Skeletal muscle satellite cell (primary cell): Measurements from ENCODE around the gene VPS26B.
A peak's percentile ranks its signal among the peaks of the same experiment; 100 is the strongest.

ENCODE experiments used
- H3K27me3 ChIP-seq: 2 replicates; pipeline ENCODE4 v1.7.0; 2013; ENCODE audit warnings: low read length; ENCODE audit not compliant: control insufficient read depth, insufficient read depth
- H3K36me3 ChIP-seq: 2 replicates; pipeline ENCODE4 v1.7.0; 2013; ENCODE audit warnings: mild to moderate bottlenecking, control low read depth, low read length; ENCODE audit not compliant: insufficient read depth
- H3K4me1 ChIP-seq: 2 replicates; pipeline ENCODE4 v1.7.0; 2013; ENCODE audit warnings: low read length; ENCODE audit not compliant: control insufficient read depth, insufficient read depth
- H3K4me2 ChIP-seq: 2 replicates; pipeline ENCODE4 v1.7.0; 2013; ENCODE audit warnings: mild to moderate bottlenecking, low read length
- H3K4me3 ChIP-seq: 2 replicates; pipeline ENCODE4 v1.7.0; 2013; ENCODE audit warnings: low read length
- H3K9ac ChIP-seq: 2 replicates; pipeline ENCODE4 v1.7.0; 2013; ENCODE audit warnings: mild to moderate bottlenecking, low read depth, low read length, moderate library complexity
- H3K9me3 ChIP-seq: replicated peaks from 2 replicates; pipeline ENCODE4 v1.7.0; 2013; ENCODE audit warnings: mild to moderate bottlenecking, control low read depth, low read length

VPS26B gene

DNA sequence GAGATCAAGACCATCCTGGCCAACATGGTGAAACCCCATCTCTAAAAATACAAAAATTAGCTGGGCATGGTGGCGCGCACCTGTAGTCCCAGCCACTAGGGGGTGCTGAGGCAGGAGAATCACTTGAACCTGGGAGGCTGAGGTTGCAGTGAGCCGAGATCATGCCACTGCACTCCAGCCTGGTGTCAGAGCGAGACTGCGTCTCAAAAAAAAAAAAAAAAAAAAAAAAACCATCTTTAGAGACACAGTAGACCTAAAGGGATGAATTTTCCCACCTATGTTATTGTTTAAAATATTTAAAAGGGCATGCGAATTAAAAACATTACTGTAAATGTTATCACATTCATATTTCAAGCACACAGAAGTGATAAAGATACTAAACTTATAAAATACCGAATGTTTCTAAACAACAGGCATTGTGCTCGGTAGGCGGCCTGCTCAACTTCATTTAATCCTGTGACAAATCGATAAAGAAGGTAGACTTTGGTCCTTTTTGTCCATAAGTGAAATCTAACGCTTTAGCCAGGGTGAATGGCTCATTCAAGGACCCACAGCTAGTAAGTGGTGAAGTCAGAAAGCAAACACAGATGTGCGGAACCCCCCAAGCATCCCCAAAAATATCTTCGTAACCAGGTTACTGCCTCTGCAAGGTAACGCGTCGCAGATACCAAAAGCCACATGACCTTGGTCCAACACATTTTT is 16.8 kb upstream of the VPS26B start:
- Histone ChIP-seq H3K4me2 (no peak overlapping the region), H3K9ac (no peak overlapping the region), H3K36me3 (peaks cover 58% of the 10 kb centered on the region), H3K27me3 (no peaks in the 10 kb centered on the region), H3K4me1 (no peaks in the 10 kb centered on the region), H3K4me3 (no peak overlapping the region), H3K9me3 (no peaks in the 10 kb centered on the region)

DNA sequence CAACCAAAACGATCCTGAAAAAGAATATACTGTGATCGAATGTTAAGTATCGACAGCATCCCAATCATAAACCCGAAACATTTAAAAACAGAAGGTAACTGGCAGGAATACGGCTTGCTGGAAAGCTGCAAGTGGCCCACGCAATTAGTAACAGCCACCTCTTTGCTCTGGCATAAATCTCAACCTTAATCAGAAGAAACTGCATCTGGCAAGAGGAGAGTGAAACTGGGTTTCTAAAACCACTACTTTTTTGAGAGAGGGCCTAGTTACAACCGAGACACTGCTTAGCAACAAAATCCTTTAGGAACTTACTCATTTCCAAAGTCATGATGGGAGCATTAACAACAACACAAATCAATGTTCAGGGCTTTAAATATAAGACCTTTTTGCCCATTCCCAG is 8.6 kb upstream of the VPS26B start:
- Histone ChIP-seq H3K4me3 (no peak overlapping the region), H3K4me2 (no peak overlapping the region), H3K4me1 (no peaks in the 10 kb centered on the region), H3K9me3 (no peaks in the 10 kb centered on the region), H3K36me3 (peaks cover 21% of the 10 kb centered on the region), H3K27me3 (no peaks in the 10 kb centered on the region), H3K9ac (no peak overlapping the region)

DNA sequence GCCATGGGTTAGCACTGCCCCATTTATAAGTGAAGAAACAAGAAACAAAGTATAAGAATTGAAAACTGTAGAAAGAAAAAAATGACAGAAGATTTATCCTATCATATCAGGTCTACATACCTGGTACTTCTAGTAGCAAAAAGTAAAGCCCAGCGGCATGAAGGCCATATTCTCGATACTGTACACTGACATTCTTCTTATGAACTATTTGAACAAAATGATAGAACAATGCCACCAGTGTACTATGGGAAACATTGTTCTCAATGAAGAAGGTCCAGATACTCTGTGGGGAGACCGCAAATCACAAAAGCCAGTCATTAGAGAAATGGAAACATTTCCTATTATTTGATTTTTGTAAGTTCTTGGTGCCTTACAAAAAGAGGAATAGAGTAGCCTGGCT is 7.7 kb upstream of the VPS26B start:
- Histone ChIP-seq H3K4me1 (no peaks in the 10 kb centered on the region), H3K4me2 (no peak overlapping the region), H3K36me3 (peaks cover 21% of the 10 kb centered on the region), H3K9me3 (no peaks in the 10 kb centered on the region), H3K27me3 (no peaks in the 10 kb centered on the region), H3K9ac (no peak overlapping the region), H3K4me3 (no peak overlapping the region)

DNA sequence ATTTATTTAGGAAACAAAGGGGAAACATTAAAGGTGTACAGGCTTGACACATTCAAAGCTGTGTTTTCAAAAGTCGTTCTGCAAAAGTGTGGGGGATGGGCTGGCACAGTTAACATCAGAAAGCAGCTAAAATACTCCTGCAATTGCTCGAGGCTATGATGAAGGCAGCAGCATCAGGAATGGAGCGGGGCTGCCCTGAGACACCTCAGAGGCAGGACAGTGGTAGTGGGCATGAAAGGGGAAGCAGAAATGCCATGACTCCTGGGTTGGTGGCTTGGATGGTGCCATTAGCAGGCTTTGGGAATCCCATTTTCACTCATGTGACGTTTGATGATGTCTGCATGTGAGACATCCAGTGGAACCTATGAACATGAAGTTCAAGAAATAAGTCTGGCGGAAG is 1.4 kb upstream of the VPS26B start:
- no peaks in the 10 kb centered on the region for H3K9me3 ChIP-seq
- H3K4me2 ChIP-seq, result peak overlapping the region; percentile 99
- no peaks in the 10 kb centered on the region for H3K27me3 ChIP-seq
- peaks cover 7% of the 10 kb centered on the region for H3K36me3 ChIP-seq
- H3K4me1 ChIP-seq, result peaks cover 18% of the 10 kb centered on the region
- H3K4me3 ChIP-seq, result peak overlapping the region; percentile 94
- peak overlapping the region; percentile 92 for H3K9ac ChIP-seq

DNA sequence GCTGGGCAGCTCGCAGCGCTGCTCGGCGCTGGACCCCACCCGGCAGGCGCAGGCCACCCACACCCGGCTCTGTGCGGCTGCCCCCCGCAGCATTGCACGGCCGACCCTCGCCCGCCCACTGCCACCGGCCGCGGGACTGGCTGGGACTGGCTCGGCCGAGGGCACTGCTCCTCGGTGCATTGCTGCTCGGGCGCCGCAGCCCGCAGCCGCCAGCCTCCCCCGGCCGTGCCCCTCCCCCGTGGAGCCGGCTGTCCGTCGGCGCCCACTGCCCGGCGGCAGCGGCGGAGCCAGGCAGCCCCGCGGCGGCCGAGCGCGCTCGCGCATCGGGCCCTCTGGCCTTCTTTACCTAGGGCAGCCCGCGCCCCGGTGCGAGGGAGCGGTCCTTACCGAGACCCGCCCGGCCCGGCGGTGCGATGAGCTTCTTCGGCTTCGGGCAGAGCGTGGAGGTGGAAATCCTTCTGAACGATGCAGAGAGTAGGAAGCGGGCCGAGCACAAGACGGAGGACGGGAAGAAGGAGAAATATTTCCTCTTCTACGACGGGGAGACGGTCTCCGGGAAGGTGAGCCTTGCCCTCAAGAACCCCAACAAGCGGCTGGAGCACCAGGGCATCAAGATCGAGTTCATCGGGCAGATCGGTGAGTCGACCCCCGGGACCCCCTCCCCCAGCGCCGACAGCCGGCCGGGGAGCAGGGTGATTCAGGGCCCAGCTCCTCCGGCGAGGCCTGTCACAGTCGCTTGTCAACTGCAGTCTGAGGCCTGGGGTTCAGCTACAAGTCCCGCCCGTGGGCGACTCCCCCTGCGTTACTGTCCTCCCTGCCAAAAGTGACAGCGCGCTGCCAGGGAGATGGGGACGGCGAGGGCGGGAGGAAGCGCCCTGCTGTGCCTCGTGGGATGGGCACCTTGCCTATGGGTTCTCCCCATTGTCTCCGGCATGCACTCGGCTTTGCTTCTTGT is 516 bp downstream of the VPS26B start:
- Histone ChIP-seq H3K9ac (peak overlapping the region; percentile 87), H3K27me3 (no peaks in the 10 kb centered on the region), H3K4me1 (peaks cover 18% of the 10 kb centered on the region), H3K36me3 (no peaks in the 10 kb centered on the region), H3K9me3 (no peaks in the 10 kb centered on the region), H3K4me3 (peak overlapping the region; percentile 94), H3K4me2 (peak overlapping the region; percentile 99)

DNA sequence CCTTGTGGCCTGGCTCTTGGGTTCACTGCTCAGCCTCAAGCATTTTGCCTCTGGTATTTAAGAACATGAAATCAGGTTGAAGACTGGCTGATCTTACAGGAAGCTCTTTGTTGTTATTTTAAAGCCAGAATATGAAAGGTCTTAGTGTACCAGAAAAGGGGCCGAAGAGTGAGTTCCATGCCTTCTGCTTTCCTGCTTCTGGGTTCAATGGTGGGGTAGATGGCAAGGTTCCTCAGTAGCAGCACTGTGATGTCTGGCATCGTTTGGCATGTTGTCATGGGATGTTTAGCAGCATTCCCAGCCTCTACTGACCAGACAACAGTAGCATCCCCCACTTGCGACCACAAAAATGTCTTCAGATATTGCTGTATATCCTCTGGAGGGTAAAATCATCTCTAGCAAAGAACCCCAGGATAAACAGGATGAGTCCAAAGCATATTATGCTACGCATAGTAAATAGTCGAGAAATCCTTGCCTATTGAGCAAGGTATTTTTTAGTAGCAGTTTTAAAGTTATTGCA is 2.4 kb downstream of the VPS26B start:
- Histone ChIP-seq H3K27me3 (no peaks in the 10 kb centered on the region), H3K4me1 (peaks cover 18% of the 10 kb centered on the region), H3K36me3 (peaks cover 6% of the 10 kb centered on the region), H3K4me3 (peak overlapping the region; percentile 94), H3K4me2 (peak overlapping the region; percentile 99), H3K9ac (no peak overlapping the region), H3K9me3 (no peaks in the 10 kb centered on the region)

DNA sequence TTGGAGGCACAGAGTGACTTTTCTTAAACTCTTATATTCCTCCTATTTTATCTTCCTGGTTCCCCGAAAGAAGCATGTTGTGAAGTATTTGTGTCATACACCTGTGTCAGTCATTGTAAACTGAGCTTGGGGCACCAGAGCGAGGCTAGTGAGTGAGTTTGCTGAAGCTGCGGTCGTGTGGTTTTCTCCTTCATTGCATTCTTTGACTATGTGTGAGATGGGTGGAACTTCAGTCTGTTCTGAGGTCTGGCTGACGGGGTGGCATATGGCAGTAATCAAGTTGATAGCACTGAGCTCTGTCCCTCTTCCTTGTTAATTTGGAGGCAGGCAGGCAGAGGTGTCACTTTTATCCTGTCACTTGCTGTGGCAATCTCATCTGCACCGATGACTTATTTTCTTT is 4.2 kb downstream of the VPS26B start:
- Histone ChIP-seq H3K9ac (no peak overlapping the region), H3K36me3 (peaks cover 6% of the 10 kb centered on the region), H3K4me1 (peaks cover 13% of the 10 kb centered on the region), H3K4me2 (no peak overlapping the region), H3K27me3 (no peaks in the 10 kb centered on the region), H3K4me3 (no peak overlapping the region), H3K9me3 (no peaks in the 10 kb centered on the region)

DNA sequence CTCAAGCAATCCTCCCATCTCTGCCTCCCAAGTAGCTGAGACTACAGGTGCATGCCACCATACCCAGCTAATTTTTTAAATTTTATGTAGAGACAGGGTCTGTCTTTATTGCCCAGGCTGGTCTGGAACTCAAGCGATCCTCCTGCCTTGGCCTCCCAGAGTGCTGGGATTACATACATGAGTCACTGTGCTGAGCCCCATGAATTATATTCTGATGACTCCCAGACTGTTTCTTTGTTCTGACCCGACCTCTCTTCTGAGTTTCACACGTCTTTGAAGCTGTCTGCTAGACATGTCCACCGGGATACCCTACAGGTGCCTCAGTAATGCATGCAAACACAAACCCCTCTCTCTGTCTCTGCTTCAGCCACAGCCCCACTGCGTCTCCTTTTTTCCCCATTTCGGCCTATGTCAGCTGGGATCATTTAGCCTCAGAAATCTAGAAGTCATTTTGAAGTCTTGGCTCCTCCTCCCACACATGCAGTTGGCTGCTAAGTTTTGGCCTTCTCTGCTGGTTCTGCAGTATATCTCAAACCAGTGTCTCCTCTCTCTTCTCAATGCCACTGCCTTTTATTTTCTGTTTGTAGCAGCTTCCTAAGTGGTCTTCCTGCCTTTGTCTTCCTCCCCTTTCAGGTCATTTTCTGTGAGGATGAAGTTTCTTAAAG is 4.8 kb downstream of the VPS26B start:
- peaks cover 6% of the 10 kb centered on the region for H3K36me3 ChIP-seq
- no peak overlapping the region for H3K9ac ChIP-seq
- no peak overlapping the region for H3K4me3 ChIP-seq
- H3K4me1 ChIP-seq, result peaks cover 13% of the 10 kb centered on the region
- H3K9me3 ChIP-seq, result no peaks in the 10 kb centered on the region
- H3K27me3 ChIP-seq, result no peaks in the 10 kb centered on the region
- H3K4me2 ChIP-seq, result no peak overlapping the region

DNA sequence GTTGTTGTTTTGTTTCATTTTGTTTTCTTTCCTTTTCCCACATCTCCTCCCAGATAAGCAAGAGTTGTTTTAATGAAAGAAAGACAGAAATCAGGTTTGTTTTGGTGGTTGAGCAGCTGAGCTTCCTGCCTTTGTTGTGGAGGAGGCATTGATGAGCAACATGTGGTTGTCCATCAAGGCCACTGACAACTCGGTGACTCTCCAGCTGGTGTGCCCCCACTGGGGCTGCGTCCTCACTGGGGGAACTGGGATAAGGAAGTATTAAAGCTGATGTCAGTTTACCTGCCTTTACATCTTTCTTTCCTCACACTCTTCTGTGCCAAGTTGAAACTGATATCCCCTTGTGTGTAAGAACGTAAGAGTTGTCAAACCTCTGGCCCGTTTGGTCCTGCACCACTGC is 5.9 kb downstream of the VPS26B start:
- H3K4me3 ChIP-seq, result no peak overlapping the region
- H3K36me3 ChIP-seq, result peaks cover 10% of the 10 kb centered on the region
- peaks cover 13% of the 10 kb centered on the region for H3K4me1 ChIP-seq
- no peak overlapping the region for H3K9ac ChIP-seq
- H3K27me3 ChIP-seq, result no peaks in the 10 kb centered on the region
- no peak overlapping the region for H3K4me2 ChIP-seq
- H3K9me3 ChIP-seq, result no peaks in the 10 kb centered on the region

DNA sequence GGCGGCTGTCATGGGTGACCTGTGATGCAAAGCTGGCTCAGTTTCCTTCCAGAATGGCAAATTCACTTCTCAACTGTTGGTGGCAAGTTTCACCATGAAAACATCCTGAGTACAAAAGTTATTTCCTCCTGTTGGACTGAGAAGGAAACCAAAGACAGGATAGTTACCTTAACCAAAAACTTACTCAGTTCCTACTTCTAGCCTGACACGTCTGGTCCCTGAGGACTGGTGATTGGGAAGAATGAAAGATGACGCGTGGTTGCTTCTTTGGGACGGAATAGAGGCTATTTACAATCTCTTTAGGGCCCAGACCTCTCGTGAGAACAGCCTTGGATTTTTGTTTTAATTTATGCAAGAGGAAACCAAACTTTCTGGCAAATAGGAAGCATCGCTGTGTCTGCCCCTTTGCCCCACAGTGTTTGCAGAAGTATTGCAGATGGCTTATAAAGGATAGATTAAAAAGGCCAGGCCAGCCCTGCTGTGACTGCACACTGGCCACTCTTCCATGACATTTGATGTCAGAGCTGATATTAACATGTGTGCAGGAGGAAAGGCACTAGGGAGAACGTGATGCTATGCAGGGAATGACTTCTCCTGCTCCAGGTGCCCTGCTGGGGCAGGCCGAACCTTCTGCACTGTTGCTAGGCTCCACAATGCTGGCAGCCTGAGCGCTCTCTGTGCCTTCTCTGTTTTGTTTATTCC is 7.6 kb downstream of the VPS26B start:
- Histone ChIP-seq H3K4me1 (peaks cover under 1% of the 10 kb centered on the region), H3K9me3 (no peaks in the 10 kb centered on the region), H3K27me3 (no peaks in the 10 kb centered on the region), H3K9ac (no peak overlapping the region), H3K4me2 (no peak overlapping the region), H3K36me3 (peaks cover 10% of the 10 kb centered on the region), H3K4me3 (no peak overlapping the region)

DNA sequence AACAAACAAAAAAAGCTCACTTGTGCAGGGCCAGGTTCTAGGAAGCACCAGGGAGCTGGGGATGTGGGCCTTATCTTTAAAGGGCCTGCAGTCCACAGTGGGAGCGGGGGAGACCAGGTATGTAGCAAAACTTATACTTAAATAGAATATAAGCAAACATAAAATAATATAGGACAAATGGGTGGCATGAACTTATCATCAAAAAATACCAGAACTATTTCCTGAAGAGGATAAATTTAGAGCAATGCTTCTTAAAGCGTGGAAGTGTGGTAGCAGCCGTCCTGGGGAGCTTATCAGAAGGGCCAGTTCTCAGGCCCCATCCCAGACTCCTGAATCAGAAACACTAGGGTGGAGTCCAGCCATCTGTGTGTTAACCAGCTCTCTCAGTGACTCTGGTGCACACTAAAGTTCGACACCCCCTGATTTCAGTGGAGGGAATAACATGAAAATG is 9.3 kb downstream of the VPS26B start:
- Histone ChIP-seq H3K27me3 (no peaks in the 10 kb centered on the region), H3K9ac (no peak overlapping the region), H3K4me1 (no peaks in the 10 kb centered on the region), H3K9me3 (no peaks in the 10 kb centered on the region), H3K4me2 (no peak overlapping the region), H3K4me3 (no peak overlapping the region), H3K36me3 (peaks cover 10% of the 10 kb centered on the region)
